ENCODE data around the gene CTDP1.

Gene CTDP1, protein sequence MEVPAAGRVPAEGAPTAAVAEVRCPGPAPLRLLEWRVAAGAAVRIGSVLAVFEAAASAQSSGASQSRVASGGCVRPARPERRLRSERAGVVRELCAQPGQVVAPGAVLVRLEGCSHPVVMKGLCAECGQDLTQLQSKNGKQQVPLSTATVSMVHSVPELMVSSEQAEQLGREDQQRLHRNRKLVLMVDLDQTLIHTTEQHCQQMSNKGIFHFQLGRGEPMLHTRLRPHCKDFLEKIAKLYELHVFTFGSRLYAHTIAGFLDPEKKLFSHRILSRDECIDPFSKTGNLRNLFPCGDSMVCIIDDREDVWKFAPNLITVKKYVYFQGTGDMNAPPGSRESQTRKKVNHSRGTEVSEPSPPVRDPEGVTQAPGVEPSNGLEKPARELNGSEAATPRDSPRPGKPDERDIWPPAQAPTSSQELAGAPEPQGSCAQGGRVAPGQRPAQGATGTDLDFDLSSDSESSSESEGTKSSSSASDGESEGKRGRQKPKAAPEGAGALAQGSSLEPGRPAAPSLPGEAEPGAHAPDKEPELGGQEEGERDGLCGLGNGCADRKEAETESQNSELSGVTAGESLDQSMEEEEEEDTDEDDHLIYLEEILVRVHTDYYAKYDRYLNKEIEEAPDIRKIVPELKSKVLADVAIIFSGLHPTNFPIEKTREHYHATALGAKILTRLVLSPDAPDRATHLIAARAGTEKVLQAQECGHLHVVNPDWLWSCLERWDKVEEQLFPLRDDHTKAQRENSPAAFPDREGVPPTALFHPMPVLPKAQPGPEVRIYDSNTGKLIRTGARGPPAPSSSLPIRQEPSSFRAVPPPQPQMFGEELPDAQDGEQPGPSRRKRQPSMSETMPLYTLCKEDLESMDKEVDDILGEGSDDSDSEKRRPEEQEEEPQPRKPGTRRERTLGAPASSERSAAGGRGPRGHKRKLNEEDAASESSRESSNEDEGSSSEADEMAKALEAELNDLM

DNA sequence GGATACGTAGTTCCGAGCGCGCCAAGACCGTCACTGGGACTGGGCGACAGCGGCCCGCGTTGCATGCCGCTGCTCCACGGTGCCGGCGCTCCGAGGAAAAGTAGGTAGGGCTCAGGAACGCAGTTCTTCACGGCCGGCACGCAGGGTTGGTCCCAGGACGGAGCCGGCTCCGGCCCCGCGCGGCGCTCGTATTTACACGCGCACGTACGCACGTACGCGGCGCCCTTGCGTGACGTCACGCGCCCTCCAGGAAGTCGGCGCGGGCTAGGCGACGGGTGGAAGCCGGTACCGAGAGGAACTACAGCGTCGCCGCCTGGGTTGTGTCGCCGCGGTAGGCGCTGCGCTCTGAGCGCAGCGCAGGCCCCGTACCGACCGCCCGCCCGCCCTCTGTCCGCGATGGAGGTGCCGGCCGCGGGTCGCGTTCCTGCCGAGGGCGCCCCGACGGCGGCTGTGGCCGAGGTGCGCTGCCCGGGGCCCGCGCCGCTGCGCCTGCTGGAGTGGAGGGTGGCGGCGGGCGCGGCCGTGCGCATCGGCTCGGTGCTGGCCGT, at the start of gene CTDP1:
Gene CTDP1, plus strand, starts transcription at position 252 of the 548 bp plus-strand sequence. Its CDS starts 145 bp downstream, at position 397.
- peak; percentile 87 for DNase-seq

DNA sequence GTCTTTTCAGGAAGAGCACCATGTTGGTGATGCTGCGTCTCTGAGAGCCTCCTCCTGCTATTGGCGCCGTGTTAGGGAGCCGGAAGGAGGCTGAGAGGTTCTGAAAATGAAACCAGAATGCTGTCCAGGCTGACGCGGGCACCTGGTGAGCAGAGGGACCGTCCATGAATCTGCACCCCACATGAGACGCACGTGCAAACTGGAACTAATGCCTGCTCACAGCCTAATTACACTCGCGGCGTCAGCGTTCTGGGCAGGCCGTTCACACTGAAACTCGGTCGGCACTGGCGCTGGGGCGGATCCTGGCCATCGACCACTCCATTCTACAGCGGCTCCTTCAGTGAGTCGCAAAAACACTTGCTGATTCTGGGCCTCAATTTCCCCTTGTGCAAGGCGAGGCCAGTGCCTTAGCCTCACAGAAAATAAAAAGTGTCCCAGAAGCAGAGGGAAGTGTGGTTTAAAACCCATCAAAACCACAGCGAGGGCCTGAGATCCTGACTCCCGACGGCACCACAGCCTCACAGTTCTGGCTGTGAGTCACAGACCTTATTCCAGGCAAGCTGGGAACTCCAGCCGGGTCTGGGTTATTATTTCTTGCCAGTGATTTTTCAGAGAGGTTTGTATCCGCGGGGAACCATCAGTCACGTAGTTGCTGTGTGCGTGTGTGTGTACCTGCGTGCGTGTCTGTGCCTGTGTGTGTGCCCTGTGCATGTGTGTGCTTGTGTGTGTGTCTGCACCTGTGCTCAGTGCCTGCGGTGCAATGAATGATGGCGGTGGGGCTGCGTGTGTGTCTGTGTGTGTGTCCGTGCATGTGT, 49.1 kb upstream of the CTDP1 start:
- DNase-seq = peak; percentile 30

DNA sequence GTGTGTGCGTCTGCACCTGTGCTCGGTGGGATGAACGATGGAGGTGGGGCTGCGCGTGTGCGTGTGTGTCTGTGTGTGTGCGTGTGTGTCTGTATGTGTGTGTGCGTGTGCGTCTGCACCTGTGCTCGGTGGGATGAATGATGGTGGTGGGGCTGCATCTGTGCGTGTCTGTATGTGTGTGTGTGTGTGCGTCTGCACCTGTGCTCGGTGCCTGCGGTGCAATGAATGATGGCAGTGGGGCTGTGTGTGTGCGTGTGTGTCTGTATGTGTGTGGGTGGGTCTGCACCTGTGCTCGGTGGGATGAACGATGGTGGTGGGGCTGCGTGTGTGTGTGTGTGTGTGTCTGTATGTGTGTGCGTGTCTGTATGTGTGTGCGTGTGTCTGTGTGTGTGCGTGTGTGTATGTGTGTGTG, 48.5 kb upstream of the CTDP1 start:
- no peak for DNase-seq

DNA sequence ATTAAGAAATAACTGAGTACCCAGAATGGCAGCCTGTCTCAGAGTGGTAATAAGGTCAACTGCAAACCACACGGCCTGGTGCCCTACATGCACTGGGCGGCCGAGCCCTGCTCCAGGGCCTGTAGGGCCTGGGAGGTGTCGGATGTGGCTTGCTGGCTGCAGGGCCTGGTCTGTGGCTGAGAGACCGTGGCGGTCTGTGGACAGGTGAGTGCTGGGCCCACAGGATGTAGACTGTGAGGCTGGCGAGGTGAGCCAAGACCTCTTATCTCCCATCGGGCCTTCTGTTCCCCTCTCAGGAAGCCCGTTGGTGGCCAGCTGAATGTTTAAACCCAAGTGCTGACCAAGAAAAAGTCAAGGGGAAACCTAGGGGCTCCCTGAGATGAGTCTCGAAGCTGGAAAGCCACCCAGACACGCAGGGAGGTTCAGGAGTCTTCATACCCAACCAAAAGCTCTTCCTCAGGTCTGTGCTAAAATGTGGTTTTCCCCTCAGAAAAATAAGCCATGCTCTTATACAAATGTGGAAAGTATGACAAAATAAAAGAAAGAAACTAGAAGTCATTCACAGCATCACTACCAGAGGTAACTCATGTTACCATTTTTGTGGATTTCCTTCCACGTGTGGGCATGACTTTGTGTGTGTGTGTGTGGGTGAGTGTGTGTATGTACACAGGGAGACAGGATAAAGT, 47.7 kb upstream of the CTDP1 start:
- no peak for DNase-seq

DNA sequence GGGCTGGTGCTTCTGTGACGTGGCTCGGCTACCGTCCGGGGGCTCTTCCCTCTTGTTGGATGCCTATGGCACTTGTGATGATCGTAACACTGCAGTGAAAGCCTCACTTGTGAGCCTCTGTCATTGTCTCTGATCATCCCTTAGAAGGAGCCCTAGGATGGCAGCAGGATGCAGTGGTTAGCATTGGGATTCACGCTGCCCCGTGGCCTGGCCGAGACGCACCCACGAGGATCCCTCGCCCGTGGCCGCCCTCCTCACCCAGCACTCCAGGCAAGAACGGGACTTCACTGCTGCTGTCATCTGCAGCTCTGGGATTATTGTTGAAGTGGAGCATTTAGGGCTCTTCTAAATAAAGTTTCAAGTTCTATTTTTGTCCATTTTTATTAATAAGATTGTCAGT, 46.8 kb upstream of the CTDP1 start:
- no peak for DNase-seq

DNA sequence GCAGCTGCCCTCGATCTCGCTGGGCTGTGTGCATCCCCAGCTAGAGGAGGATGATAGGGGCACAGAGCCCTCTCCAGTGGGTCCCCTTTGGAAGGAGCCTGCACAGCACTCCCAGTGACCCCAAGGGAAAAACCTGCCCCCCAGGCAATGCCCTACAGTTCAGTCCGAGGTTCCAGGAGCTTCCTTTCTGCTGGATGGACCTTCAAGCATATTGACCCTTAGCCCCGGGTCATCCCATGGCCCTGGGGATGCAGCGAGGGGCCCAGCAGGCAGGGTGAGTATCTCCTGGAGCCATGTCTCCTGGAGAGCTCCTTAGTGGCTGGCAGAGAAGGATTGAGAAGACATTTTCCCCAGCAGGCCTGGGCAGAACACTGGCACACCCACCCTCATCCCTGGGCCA, 45.4 kb upstream of the CTDP1 start:
- DNase-seq = no peak

DNA sequence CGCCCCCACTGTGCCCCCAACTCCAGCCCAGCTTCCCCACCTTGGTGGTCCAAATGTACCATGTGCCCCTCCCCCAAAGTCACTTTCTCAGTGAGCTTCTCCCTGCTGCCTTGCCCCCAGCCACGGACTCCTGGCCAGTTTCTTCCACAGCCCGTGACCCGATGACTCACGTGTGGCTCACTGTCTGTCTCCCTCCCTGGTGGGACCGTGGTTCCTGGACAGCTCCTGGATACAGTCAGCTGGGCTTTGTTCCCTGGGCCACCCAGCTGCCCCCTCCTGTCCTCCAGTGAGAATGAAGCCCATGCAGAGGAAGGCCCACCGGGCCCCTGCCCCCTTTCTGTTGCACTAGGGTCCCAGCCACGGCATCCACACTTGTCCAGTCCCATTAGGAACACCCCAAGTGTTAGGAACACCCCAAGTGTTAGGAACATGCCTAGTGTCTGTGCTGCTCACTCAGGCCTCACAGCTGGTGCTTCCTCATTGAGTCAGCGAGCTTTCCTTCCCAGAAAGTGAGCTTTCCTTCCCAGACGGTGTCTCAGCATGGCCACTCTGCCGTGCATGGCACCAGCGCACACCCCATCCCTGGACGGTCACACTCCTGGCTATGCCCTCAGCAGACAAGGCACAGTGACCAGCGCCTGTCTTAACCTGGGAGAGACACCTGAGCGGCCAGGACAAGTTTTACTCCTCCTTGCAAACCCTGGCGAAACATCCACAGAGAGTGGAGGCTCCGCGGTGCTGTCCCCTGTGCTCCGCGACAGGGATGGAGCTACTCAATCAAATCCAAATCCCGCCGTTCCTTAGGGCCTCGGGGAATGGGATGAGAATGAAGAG, 44.8 kb upstream of the CTDP1 start:
- DNase-seq = no peak

DNA sequence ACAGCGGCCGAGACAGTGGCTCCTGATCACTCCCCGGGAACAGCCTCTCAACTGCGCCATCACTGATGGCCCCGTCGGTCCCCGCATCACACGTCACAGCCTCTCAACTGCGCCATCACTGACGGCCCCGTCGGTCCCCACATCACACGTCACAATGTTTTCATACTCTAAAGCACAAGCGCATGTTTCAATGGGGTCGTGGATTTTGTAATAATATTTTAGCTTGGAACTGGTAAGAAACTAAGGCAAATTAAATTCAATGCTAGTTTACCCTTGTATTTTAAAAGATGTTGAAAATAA, 44.2 kb upstream of the CTDP1 start:
- peak; percentile 65 for DNase-seq

DNA sequence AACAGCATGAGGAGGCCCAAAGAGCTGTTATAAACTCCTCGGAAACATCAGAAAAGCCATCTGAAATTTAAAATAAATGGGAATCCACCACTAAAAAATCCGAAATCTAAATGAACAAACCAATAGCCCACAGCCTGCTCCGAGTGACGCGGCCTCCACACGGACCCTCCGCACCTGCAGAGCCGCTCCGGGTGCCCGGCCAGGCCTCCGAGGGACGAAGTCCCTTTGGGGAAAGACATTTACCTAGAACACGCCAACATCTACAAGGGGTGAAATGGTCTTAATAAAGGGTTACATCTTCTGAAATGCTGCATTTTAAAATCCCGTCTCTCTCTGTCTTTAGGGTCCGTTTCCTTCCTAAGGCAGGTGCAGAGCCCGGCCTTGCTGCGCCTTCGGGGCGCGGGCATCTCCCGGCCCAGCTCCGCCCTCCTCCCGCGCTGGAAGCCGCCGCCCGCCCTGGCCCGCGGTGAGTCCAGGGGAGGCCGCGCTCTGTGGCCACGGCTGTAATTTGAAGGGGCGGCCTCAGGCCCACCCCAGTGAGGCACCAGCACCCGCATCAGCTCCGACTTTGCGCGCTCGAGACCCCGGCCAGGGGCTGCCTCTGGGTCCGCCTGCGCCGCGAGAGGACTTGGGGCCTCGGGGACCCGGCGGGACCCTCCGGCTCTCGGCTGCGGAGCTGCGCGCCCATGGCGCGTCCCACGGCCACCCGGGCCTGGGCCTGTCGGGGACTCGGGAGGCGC, 42.3 kb upstream of the CTDP1 start:
- DNase-seq = no peak

DNA sequence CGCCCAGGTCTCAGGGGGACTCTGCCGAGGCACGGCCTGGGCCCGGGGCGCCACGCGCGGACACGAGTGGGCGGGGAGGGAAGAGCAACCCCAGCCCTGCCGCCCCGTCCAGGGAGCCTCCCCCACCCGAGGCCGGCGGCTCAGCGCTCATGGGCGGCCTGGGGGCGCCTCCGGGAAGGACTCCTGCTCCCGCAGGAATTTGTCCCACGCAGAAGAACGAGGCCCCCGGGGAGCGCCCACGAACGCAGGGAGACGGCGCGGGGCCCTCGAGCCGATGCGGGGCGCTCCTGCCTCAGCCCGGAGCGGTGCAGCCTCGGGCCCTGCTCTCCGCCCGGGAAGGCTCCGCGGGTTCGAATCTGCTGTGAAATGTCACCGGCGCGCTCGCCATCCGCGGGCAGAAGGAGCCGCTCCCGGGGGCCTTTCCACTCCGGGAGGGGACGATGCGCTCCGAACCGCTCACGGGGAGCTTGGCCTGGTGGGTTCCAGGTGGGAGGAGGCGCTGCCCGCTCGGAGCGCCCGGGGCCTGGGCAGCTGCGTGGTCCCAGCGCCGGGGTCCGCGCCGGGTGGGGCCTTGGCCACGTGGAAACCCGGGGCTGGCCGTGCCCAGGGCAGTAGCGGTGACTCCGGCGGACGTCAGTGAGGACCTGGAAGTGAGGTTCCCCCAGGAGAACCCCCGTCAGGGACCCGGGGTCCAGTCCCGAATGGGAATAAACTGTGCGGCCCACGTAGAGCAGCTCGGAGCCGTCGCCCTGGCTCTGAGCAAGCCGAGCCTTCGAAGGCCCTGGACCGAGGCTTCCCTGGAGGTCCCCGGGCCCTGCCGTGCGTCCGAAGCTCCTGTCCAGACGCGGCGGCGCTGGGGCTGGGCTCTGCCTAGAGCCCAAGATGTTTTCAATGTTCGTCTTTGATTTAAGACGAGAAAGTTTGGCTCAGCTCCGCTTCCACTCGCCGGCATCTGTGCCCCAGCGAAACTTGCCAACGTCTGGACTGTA, 41.4 kb upstream of the CTDP1 start:
- DNase-seq = no peak

DNA sequence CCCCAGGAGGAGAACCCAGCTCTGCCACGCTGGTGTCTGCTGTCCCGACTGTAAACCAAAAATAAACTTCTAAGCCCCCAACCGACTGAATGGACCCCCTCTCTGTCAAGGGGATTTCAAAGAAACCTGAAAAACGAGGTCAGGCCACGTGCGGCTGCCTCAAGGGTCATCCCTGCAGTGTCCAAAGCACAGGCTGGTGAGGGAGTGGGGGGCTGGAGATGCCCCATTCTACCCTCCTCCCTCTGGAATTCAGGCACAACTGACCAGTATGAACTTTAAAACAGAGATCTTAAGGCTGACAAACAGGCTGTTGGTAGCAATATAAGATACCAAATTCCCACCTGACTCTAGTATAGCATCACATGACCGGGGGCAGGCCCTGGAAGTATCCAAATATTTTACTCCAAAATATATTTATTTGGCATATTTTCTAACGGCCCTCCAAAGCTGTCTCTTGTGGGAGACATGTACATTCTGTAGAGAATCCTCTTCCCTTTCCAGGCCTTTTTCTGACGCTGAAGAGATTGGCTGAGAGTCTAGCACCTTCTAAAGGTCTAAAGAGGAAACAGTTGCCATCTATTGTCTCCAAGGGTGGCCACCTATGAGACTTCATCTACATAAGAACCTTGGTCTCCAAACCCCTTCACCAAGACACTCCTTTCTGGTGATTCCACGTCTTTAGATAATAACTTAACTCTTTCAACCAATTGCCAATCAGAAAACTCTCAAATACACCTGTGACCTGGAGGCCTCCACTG, 40.4 kb upstream of the CTDP1 start:
- no peak for DNase-seq

DNA sequence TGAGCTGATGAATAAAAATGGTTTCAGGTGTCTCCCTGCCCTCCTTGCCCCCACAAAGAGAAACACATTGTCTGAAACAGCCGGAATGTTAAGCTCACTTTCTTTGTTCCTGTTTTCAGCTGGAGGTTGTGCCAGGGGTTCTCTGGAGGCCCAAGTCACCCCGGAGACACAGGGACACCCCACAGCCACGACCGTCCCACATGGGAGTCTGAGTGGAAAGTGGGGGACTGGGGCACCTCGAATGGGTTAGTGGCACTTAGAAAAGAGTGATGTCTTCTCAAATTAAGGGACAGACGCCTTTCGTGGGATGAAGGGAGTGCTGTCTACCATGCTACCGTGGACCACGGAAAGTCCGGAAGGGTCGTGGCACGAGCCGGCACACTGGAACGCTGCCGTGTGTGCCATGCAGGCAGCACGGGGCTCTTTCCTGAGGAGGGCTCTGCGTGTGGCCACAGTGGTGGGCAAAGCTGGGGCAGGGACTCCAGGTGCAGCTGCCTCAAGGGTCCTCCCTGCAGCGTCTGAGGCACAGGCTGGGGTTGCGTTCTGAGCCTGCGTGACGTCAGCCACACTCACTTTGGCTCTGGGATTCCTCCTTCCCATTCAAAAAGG, 39.4 kb upstream of the CTDP1 start:
- DNase-seq = no peak

DNA sequence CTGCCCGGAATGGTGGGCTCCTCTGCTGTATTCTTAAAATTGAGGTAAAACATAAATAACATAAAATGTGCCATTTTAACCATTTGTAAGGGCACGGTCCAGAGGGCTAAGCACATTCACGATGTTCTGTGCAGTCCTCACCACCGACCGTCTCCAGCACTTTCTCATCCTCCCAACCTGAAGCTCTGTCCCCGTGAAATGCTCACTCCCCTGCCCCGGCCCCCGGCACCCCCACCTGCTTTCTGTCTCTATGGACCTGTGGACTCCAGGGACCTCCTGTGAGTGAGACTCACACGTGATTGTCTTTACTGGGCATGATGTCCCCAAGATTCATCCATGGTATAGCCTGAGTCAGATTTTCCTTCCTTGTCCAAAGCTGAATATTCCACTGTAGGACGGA, 38.7 kb upstream of the CTDP1 start:
- no peak for DNase-seq

DNA sequence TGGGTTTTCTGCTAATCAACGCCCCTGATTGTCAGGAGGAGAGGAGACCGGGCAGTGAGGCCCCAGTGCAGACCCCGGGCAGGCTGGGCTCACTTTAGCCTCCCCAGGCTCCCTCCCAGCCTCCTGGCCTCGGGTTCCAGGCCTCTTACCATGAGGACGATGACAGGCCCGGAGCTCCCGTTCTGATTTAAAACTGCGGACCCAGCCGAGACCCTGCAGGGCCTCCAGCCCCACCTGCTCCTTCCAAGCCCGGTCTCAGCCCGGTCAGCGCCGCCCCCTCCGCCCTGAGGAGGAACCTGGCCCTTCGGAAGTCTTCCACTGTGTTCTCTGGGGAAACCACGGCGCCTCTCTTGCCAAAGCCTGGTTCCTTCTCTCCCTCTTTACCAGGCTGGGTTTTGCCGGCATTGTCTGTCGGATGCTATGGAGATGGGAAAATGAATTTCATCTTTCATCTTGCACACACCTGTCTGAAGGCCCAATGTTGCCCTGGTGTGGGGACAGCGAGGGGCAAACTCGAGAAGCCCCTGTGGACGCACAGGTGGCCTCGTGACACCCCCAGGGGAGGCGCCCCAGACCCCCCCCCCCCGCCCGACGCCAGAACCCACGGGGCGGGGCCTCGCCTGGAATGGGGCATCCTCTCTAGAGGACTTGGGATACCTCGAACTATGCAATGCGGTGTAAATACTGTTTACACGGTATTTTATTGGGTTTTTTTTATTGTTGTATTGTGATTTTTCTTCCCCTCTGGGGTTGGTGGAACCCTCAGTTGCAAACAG, 37.7 kb upstream of the CTDP1 start:
- DNase-seq = no peak

DNA sequence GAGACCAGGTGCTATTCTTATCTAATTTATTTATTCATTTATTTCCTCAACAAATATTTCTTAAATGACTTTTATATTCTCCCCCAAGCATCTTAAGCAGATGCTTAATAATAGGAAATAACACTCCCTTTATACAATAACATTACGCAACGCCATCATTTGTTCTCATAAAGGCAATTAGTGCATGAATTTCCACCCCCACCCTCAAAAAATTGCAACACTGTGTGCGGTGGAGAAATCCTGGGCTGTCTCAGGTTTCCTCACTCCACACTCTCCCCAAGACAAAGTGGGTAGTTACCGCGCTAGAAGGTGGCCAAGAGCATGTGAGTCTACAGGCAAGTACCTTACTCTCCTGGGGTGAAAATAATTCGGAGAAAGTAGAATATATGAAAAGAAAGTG, 37.0 kb upstream of the CTDP1 start:
- no peak for DNase-seq

DNA sequence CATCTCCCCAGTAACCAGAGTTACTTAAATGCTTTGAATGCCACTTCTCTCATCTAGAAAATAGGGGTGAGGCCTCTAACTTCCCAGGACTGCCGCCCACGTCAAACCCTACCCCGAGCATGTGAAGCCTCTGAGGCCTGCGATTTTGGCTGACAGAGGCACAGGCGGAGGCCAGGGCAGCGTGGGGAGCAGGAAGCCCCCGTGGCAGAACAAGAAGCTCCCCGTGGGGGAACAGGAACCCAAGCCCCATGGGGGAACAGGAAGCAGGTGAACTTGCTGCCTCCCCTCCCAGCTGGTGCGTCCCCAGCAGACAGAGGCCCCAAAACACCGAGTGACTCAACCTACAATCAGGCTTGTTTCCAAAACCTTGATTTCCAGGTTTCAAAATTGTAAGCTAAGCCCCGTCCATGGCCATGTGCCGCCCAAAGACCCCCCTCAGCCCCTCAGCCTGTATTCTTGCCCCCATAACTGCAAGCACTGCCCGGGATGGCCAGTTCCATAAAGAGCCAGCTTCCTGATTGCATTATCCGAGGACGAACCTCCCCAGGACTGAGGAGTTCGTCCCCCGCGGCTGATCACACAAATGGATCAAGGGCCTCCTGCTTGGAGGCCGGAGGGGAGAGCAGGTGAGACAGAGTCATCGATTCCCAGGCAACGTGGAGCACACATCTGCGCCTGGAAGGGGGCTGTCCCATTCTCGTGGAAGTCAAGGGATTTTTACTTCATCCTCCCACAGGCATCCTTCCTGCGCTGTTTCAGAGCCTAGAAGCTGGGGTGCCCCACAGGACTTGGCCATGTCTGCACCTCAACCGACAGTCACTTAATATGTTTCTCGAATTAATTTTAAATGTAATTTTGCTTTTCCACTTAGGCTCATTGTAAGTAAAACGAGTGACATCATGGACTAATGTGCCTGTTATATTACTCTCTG, 36.3 kb upstream of the CTDP1 start:
- DNase-seq = no peak
